ENCODE data around the gene NRXN2. TPM values are rescaled to one million over a fixed set of nuclear protein-coding genes. Genes with fewer than 3 reads are reported as not detected.
"Not testable (repeated sequence)": the region's sequence is repeated elsewhere in the genome, so short reads cannot be mapped to it uniquely, and the experiment has no call there.

The NRXN2 gene
- polyA plus RNA-seq, 3 donors: 0.07 TPM; not detected in 2

GRCh38 chr11:64562723-64563351 is 160.2 kb downstream of the NRXN2 start:
- no peak for DNase-seq
- H3K27me3 ChIP-seq (ENCODE audit: control insufficient read depth in 2 of 2, insufficient read depth in 2 of 2, low read length in 2 of 2): no peaks in the 10 kb centered on the region
- H3K27ac ChIP-seq (ENCODE audit: low read depth in 1 of 2, low read length in 2 of 2): no peak overlapping the region
- H3K9me3 ChIP-seq (replicated peaks in 1 of 2; ENCODE audit: control insufficient read depth in 1 of 2, insufficient read depth in 1 of 2, low read length in 2 of 2): no peaks in the 10 kb centered on the region
- no peaks in the 10 kb centered on the region for H3K36me3 ChIP-seq (replicated peaks in 1 of 2; ENCODE audit: control insufficient read depth in 1 of 2, insufficient read depth in 2 of 2, low read length in 2 of 2)
- no peak overlapping the region for H3K4me3 ChIP-seq (replicated peaks in 1 of 3; ENCODE audit: low read depth in 2 of 3, low read length in 3 of 3)
- H3K4me2 ChIP-seq (replicated peaks; ENCODE audit: extremely low read depth, low read length, poor library complexity, severe bottlenecking): no peak overlapping the region
- TF ChIP-seq, protein P1, sequence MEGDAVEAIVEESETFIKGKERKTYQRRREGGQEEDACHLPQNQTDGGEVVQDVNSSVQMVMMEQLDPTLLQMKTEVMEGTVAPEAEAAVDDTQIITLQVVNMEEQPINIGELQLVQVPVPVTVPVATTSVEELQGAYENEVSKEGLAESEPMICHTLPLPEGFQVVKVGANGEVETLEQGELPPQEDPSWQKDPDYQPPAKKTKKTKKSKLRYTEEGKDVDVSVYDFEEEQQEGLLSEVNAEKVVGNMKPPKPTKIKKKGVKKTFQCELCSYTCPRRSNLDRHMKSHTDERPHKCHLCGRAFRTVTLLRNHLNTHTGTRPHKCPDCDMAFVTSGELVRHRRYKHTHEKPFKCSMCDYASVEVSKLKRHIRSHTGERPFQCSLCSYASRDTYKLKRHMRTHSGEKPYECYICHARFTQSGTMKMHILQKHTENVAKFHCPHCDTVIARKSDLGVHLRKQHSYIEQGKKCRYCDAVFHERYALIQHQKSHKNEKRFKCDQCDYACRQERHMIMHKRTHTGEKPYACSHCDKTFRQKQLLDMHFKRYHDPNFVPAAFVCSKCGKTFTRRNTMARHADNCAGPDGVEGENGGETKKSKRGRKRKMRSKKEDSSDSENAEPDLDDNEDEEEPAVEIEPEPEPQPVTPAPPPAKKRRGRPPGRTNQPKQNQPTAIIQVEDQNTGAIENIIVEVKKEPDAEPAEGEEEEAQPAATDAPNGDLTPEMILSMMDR (IDR thresholded peaks at IDR 0.05): no peak
- H2AFZ ChIP-seq (ENCODE audit: insufficient read depth, low read depth, low read length, poor library complexity, severe bottlenecking): no peak overlapping the region
- no peaks in the 10 kb centered on the region for H3K79me2 ChIP-seq (ENCODE audit: insufficient read depth, low read length)
- Mint-ChIP-seq H3K36me3 (no peaks in the 10 kb centered on the region), H3K9me3 (peaks cover 0 to 2% (median 0%) of the 10 kb centered on the region in 7 donors), H3K4me3 (no peak overlapping the region), H3K27ac (no peak overlapping the region), H3K4me1 (no peaks in the 10 kb centered on the region), H3K27me3 (ENCODE audit: low read depth in 3 of 3) (peaks cover 1 to 3% (median 2%) of the 10 kb centered on the region in 3 donors)
- H3K9ac ChIP-seq (ENCODE audit: insufficient read depth, low read length, poor library complexity, severe bottlenecking): no peak overlapping the region
- no peaks in the 10 kb centered on the region for H4K20me1 ChIP-seq (ENCODE audit: insufficient read depth, low read length)
- intact Hi-C loops (cut with micrococcal nuclease): no loop called here
- WGBS (ENCODE audit: insufficient coverage): 100% methylated on average over 5 of the region's 15 CpGs
- H3K4me1 ChIP-seq (ENCODE audit: control insufficient read depth in 1 of 2, insufficient read depth in 2 of 2, low read length in 2 of 2): no peaks in the 10 kb centered on the region

- Mint-ChIP-seq H3K27me3 (ENCODE audit: low read depth in 3 of 3) (peaks cover 1 to 3% (median 2%) of the 10 kb centered on the region in 3 donors), H3K4me3 (no peak overlapping the region), H3K4me1 (no peaks in the 10 kb centered on the region), H3K36me3 (no peaks in the 10 kb centered on the region), H3K27ac (no peak overlapping the region), H3K9me3 (peaks cover 0 to 2% (median 0%) of the 10 kb centered on the region in 7 donors)
- H3K36me3 ChIP-seq (replicated peaks in 1 of 2; ENCODE audit: control insufficient read depth in 1 of 2, insufficient read depth in 2 of 2, low read length in 2 of 2): no peaks in the 10 kb centered on the region
- DNase-seq: no peak
- no peaks in the 10 kb centered on the region for H3K4me1 ChIP-seq (ENCODE audit: control insufficient read depth in 1 of 2, insufficient read depth in 2 of 2, low read length in 2 of 2)
- H3K27me3 ChIP-seq (ENCODE audit: control insufficient read depth in 2 of 2, insufficient read depth in 2 of 2, low read length in 2 of 2): no peaks in the 10 kb centered on the region
- H3K79me2 ChIP-seq (ENCODE audit: insufficient read depth, low read length): no peaks in the 10 kb centered on the region
- H3K4me2 ChIP-seq (replicated peaks; ENCODE audit: extremely low read depth, low read length, poor library complexity, severe bottlenecking): no peak overlapping the region
- intact Hi-C loops (cut with micrococcal nuclease): no loop called here
- no peaks in the 10 kb centered on the region for H3K9me3 ChIP-seq (replicated peaks in 1 of 2; ENCODE audit: control insufficient read depth in 1 of 2, insufficient read depth in 1 of 2, low read length in 2 of 2)
- no peak overlapping the region for H2AFZ ChIP-seq (ENCODE audit: insufficient read depth, low read depth, low read length, poor library complexity, severe bottlenecking)
- WGBS (ENCODE audit: insufficient coverage): 97% methylated on average over 26 of the region's 29 CpGs
- H4K20me1 ChIP-seq (ENCODE audit: insufficient read depth, low read length): no peaks in the 10 kb centered on the region
- no peak overlapping the region for H3K4me3 ChIP-seq (replicated peaks in 1 of 3; ENCODE audit: low read depth in 2 of 3, low read length in 3 of 3)
- no peak overlapping the region for H3K9ac ChIP-seq (ENCODE audit: insufficient read depth, low read length, poor library complexity, severe bottlenecking)
- no peak overlapping the region for H3K27ac ChIP-seq (ENCODE audit: low read depth in 1 of 2, low read length in 2 of 2)
- TF ChIP-seq, protein P1 (IDR thresholded peaks at IDR 0.05): no peak
Observed at GRCh38 chr11:64561984-64562722, 160.8 kb downstream of the NRXN2 start.

GRCh38 chr11:64561429-64561828 is 161.6 kb downstream of the NRXN2 start:
- H4K20me1 ChIP-seq (ENCODE audit: insufficient read depth, low read length); H3K36me3 Mint-ChIP-seq; H3K27me3 Mint-ChIP-seq (ENCODE audit: low read depth in 3 of 3); H3K4me3 Mint-ChIP-seq; H3K9ac ChIP-seq (ENCODE audit: insufficient read depth, low read length, poor library complexity, severe bottlenecking); H3K4me1 ChIP-seq (ENCODE audit: control insufficient read depth in 1 of 2, insufficient read depth in 2 of 2, low read length in 2 of 2); H3K9me3 Mint-ChIP-seq; H2AFZ ChIP-seq (ENCODE audit: insufficient read depth, low read depth, low read length, poor library complexity, severe bottlenecking); H3K27ac Mint-ChIP-seq; intact Hi-C loops (cut with micrococcal nuclease); H3K27ac ChIP-seq (ENCODE audit: low read depth in 1 of 2, low read length in 2 of 2); DNase-seq; H3K9me3 ChIP-seq (replicated peaks in 1 of 2; ENCODE audit: control insufficient read depth in 1 of 2, insufficient read depth in 1 of 2, low read length in 2 of 2); H3K4me3 ChIP-seq (replicated peaks in 1 of 3; ENCODE audit: low read depth in 2 of 3, low read length in 3 of 3); H3K36me3 ChIP-seq (replicated peaks in 1 of 2; ENCODE audit: control insufficient read depth in 1 of 2, insufficient read depth in 2 of 2, low read length in 2 of 2); H3K4me1 Mint-ChIP-seq; H3K79me2 ChIP-seq (ENCODE audit: insufficient read depth, low read length); H3K4me2 ChIP-seq (replicated peaks; ENCODE audit: extremely low read depth, low read length, poor library complexity, severe bottlenecking); H3K27me3 ChIP-seq (ENCODE audit: control insufficient read depth in 2 of 2, insufficient read depth in 2 of 2, low read length in 2 of 2): not testable (repeated sequence)
- WGBS (ENCODE audit: insufficient coverage): no CpG with 5 or more reads among the region's 3 CpGs
